HT-29 (cell line): ENCODE measurements around the gene CREB3L4. TPM values are rescaled to one million over a fixed set of nuclear protein-coding genes. Genes with fewer than 3 reads are reported as not detected.

Source experiments
- DNase-seq: peaks from one replicate; pipeline ENCODE4 v3.0.0-alpha.2; 2015; ENCODE audit warnings: low spot score
- total RNA-seq: library from RNA; depleted of rRNA; stranded (reverse); fragments of >200 nt; shearing (Covaris generic); gene quantifications from 2 replicates; pipeline ENCODE4 v1.2.3, GENCODE V29; 2014

CREB3L4 gene
- total RNA-seq, 1 experiment from 2014 or later: 23.2 TPM

- no peak for DNase-seq
These were observed 31.5 kb upstream of the CREB3L4 start for GRCh38 chr1:153936011-153936802.

GRCh38 chr1:153937331-153937730 is 30.4 kb upstream of the CREB3L4 start:
- no peak for DNase-seq

- DNase-seq: no peak
These were observed 28.7 kb upstream of the CREB3L4 start for GRCh38 chr1:153938996-153939395.

GRCh38 chr1:153939476-153939875 is 28.2 kb upstream of the CREB3L4 start:
- DNase-seq: no peak

GRCh38 chr1:153940756-153941155 is 26.9 kb upstream of the CREB3L4 start:
- DNase-seq: no peak

- no peak for DNase-seq
These were observed 25.6 kb upstream of the CREB3L4 start for GRCh38 chr1:153941826-153942725.

GRCh38 chr1:153942766-153943549 is 24.7 kb upstream of the CREB3L4 start:
- DNase-seq: no peak

GRCh38 chr1:153944005-153944826 is 23.5 kb upstream of the CREB3L4 start:
- no peak for DNase-seq

GRCh38 chr1:153944827-153945117 is 22.9 kb upstream of the CREB3L4 start:
- DNase-seq: no peak

- DNase-seq: peak; percentile 41
These were observed 22.4 kb upstream of the CREB3L4 start for GRCh38 chr1:153945131-153945794.

- peak; percentile 65 for DNase-seq
These were observed 21.7 kb upstream of the CREB3L4 start for GRCh38 chr1:153945795-153946621.

- peak; percentile 85 for DNase-seq
These were observed 21.0 kb upstream of the CREB3L4 start, which contains the start of gene DENND4B for GRCh38 chr1:153946622-153947241. Gene DENND4B (minus strand): TSS chr1:153946718. CDS start chr1:153944374, 2,344 bp downstream.

- DNase-seq: no peak
These were observed 16.5 kb upstream of the CREB3L4 start for GRCh38 chr1:153951183-153951582.

- DNase-seq: no peak
These were observed 15.9 kb upstream of the CREB3L4 start for GRCh38 chr1:153951801-153952200.

GRCh38 chr1:153953859-153954365 is 13.8 kb upstream of the CREB3L4 start:
- DNase-seq: no peak

GRCh38 chr1:153954826-153955225 is 12.9 kb upstream of the CREB3L4 start:
- DNase-seq: no peak

- no peak for DNase-seq
These were observed 10.5 kb upstream of the CREB3L4 start for GRCh38 chr1:153956997-153957715.

- no peak for DNase-seq
These were observed 10.0 kb upstream of the CREB3L4 start for GRCh38 chr1:153957744-153958110.
